HG03108 (cell line): Measurements from ENCODE around the gene PKDCC.

Source experiments
- ATAC-seq: cut with Tn5 transposase; IDR thresholded peaks from one replicate; pipeline ENCODE4 v1.9.1; 2021; ENCODE audit warnings: moderate library complexity; ENCODE audit not compliant: unreplicated experiment

PKDCC gene

DNA sequence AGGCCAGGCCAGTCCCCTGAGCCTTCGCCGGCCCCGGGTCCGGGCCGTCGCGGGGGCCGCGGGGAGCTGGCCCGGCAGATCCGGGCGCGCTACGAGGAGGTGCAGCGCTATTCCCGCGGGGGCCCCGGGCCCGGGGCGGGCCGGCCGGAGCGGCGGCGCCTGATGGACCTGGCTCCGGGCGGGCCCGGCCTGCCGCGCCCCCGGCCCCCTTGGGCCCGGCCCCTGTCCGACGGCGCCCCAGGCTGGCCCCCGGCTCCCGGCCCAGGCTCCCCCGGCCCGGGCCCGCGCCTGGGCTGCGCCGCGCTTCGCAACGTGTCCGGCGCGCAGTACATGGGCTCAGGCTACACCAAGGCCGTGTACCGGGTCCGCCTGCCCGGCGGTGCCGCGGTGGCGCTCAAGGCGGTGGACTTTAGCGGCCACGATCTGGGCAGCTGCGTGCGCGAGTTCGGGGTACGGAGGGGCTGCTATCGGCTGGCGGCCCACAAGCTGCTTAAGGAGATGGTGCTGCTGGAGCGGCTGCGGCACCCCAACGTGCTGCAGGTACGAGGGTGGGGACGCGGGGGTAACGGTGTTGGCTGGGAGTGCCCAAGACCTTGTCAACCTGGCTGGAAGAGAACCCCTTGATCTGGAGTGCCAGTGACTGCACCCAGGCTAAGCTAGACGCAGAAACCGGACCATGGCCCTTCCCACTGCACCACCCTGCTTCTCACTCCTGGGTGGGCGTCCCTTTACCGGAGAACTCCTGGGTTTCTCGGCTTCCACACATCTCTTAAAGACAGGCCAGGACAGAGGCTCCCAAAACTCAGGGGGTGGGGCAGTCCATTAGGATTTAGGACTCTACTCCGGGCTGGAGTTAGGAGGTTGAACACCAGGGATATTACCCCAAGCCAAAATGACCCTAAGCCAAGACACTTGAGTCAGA, 739 bp downstream of the PKDCC start:
- ATAC-seq = no peak

DNA sequence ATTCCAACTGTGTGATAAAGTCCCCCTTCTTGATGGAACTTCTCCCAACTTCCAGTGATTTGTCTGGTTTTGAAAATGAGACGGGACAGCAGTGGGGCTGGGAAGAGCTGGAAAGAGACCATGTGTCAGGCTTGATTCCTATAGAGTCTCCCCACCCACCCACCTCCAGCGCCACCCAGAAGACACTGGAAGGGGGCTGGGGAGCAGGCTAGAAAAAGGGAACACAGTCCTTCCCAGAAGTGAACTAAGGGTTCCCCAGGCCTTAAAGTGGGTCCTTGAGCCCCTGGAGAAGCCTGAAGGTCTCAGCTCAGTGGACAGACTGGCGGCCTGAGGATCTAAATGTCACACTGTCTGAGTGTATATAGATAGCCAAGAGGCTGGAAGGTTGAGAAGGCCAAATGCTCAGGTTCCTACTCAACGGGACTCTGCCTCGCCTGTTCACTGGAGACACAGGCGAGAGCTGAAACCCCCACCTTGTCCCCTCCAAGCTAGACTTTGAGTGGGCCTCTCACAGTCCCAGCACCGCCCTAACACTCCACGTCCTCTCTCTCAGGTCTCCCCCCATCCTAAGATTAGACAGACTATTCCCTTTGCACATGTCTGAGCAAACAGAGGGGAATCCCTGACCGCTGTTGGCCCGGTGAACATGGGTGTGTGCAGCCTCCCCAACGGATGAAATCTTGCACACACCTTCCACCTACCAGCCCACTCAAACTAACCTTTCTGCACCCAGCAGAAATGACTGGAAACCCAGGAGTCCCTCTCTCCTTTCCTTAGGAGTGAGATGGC, 1.6 kb downstream of the PKDCC start:
- no peak for ATAC-seq

- ATAC-seq = no peak
Measured at GRCh38 chr2:42050010-42050702, 2.3 kb downstream of the PKDCC start.

DNA sequence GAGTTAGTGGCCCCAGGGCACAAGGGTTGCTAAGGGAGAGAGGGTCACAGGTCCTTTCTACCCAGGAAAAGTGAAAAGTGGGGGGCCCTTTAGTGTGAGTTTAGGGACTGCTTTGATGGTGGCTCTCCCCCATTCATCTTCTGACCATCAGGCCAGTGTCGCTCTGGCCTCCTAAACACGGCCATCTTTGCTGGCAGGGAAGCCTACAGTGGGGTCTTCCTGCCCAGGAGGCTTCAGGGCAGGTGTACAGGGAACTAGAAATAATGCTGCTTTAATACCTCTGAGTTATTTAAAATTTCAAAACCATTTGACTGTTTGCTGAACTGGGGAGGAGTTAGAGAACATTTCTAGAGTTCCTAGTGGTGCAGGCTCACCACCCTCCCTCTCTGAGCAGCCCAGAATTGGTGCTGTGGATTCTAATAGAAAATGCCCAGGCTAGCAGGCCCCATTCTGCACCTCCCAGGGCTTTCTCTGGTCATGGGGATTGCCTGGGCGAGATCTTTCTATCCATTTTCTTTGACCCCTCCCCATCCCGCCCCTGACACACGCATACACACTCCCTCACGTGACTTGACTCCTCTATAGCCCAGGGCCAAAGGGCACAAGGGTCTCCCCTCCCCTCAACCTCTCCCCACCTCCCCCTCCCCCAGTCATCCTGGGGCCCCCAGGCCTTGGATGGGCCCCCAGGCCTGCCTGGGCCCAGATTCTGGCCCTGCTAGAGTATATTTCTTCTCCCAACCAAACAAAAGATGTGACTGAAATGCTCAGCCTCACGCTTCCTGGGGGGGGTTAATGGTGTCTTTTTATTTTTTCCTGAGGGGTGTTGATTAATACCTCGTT, 3.1 kb downstream of the PKDCC start:
- ATAC-seq = no peak

GRCh38 chr2:42051543-42052235, 3.9 kb downstream of the PKDCC start:
- ATAC-seq = no peak

DNA sequence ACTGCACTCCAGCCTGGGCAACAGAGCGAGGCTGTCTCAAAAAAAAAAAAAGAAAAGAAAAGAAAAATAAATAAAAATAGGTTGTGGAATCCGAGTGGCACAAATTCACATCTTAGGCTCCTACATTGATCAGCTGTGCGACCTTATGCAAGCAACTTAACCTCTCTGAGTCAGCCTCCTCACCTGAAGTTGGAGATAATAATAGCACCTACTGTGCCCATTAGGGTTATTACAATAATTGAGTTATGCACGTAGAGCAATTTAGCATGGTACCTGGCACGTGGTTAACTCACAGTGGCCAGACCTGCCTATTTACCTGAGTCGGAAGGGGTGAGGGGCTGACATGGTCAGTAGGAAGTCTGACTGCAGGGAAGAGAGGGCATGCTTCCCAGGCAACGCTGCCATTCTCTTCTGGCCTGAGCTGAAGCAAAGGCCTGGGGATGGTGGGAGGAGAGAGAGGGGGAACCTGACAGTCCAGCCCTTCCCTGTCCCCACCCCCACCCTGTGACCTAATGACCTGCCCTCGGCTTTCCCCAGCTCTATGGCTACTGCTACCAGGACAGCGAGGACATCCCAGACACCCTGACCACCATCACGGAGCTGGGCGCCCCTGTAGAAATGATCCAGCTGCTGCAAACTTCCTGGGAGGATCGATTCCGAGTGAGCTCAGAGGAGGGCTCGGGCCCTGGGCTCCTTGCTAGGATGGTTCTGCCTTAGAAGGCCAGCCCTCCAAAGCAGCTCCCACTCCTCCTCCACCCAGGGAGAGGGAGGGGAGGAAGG, 5.1 kb downstream of the PKDCC start:
- ATAC-seq = no peak

DNA sequence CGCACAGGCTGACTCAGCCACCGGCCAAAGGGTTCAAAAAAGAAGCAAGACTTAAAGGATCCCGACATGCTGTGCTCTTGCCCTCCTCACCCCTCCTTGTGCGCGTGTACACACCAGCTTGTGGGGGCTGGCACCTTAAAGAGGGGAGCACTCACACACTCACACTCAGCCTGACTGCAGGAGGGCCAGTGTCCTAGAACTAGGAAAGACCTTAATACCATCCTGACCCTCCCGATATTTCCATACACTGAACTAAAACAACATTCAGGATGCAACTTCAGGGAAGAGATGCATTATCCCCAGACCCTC, 5.6 kb downstream of the PKDCC start:
- no peak for ATAC-seq

DNA sequence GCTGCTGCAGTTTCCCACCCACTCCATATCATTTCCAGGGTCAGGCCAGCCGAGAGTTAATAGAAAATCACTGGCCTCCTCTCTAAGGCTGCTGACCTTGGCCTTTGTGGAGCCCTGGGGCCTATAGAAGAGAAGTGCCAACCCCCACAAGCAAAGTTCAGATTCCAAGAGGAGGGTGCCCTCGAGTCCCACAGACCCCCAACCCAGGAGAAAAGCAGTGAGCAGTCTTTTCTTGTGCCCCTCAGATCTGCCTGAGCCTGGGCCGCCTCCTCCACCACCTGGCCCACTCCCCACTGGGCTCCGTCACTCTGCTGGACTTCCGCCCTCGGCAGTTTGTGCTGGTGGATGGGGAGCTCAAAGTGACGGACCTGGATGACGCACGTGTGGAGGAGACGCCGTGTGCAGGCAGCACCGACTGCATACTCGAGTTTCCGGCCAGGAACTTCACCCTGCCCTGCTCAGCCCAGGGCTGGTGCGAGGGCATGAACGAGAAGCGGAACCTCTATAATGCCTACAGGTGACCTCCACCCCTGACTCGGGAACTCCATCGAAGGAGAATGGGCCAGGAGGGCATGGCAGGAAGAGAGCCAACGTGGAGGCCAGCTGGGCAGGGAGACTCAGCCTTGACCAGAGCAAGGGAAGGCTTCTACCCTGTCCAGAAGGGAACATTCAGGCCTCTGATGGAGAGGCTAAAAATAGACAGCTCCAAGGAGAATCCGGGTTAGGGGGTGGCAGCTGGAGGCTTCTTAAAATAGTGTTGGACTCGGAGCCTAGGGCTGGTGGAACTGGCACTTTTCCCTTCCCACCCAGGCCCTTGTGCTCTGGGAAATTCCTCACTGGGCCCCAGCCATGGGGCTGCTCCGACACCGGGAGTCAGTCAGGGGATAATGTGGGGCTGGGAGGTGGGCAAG, 6.2 kb downstream of the PKDCC start:
- ATAC-seq = no peak

DNA sequence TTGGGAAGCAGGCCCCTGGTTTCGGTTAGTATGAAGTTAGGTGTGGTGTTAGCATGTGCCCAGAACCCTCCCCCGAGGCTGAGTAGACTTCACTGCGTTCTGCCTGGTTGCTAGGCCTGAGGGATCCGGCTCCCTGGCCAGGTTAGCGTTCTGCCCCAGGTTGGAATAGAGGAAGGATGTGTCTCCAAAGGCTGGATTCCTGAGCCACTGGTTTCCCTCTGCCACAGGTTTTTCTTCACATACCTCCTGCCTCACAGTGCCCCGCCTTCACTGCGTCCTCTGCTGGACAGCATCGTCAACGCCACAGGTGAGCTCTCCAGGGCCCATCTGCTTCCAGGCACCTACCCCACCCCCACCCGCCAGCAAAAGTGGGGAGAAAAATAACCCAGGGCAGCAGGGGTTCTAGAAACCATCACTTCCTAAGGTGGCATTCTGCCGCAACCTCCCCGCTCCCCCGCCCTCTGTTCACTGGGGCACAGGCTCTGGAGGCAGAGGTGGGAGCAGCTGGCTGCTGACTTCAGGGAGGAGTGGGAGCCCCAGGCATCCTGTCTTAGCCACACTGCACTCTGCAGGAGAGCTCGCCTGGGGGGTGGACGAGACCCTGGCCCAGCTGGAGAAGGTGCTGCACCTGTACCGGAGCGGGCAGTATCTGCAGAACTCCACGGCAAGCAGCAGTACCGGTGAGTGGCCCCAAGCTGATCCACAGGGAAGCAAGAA, 7.1 kb downstream of the PKDCC start:
- ATAC-seq = no peak

GRCh38 chr2:42055573-42056514, 8.0 kb downstream of the PKDCC start:
- no peak for ATAC-seq

- ATAC-seq = no peak
Measured at GRCh38 chr2:42057159-42057901, 9.5 kb downstream of the PKDCC start.

GRCh38 chr2:42057902-42058450, 10.2 kb downstream of the PKDCC start:
- no peak for ATAC-seq

DNA sequence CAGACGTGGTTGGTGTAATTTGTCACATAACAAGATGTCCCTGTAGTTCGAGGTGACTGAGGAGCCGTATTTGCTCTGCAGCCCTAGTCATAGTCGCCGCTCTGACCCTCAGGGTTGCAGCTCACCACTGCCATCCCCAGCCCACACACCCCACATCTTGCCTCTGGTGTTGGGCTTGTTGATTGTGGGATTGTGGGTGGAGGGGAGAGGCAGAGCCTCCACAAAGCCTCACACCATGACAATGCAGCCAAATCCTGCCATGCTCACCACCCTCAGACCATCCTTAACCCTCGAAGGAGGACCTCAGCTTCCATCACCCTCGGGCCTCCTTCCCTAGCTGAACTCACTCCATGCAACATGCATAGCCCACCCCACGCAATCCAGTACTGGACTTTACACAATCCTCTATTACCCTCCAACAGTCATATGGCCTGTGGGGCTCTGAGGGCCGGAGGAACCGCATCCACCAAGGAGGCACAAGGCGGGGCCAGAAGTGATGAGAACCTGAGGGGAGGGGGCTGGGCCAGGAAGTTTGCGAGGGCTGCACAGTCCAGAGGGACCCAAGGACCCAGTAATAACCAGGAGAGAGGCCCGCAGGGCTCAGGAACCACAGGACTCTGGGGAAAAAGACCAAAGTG, 11.6 kb downstream of the PKDCC start:
- ATAC-seq = no peak

DNA sequence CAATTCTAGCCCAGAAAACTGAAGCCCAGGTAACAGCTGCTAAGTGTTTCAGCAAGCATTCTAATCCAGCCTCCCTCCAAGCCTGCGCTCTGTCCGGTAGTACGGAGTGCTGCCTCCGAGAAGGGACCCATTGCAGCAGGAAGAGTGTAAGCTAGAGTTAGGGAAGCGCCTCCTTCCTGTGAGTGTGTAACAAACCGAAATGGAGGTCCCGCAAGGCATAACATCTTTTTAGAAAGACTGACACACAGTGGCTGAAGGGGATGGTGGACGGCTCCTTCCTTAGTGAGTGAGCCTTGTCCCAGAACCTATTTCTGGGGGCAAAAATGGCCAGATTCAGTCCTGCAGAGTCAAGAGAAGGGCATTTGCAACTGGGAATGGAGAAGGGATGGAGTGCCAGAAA, 12.2 kb downstream of the PKDCC start:
- no peak for ATAC-seq
